Testis (tissue), 3 donors: Measurements from ENCODE around the gene MCC. TPM values are rescaled to one million over a fixed set of nuclear protein-coding genes. Genes with fewer than 3 reads are reported as not detected.

Experiments used
- DNase-seq: peaks from one replicate; pipeline ENCODE4 v3.0.0-alpha.2; 2019
- H3K27ac ChIP-seq, 2 donors: fragments of 200-600 bp; sonication (generic); one replicate each; pipeline ENCODE4 v1.5.1; 2019
- H3K27me3 ChIP-seq: fragments of 200-600 bp; sonication (generic); one replicate; pipeline ENCODE4 v1.5.1; 2019
- H3K36me3 ChIP-seq: fragments of 200-600 bp; sonication (generic); one replicate; pipeline ENCODE4 v1.5.1; 2017; ENCODE audit warnings: low read depth; ENCODE audit errors: missing control alignments
- H3K4me1 ChIP-seq: fragments of 200-600 bp; sonication (generic); one replicate; pipeline ENCODE4 v1.5.1; 2019
- H3K4me3 ChIP-seq, 2 donors: fragments of 200-600 bp; sonication (generic); one replicate each; pipeline ENCODE4 v1.5.1; 2017 to 2019
- H3K9me3 ChIP-seq: fragments of 200-600 bp; sonication (generic); one replicate; pipeline ENCODE4 v1.5.1; 2017
- POLR2A ChIP-seq: fragments of 450-650 bp; IDR thresholded peaks from one replicate; pipeline ENCODE4 v1.6.1; 2017; ENCODE audit warnings: antibody characterized with exemption, mild to moderate bottlenecking, moderate library complexity
- WGBS, 2 donors: methylation state at CpG; one replicate each; pipeline ENCODE4 v1.1.5; 2018; 5-methylcytosine and 5-hydroxymethylcytosine counted together
- intact Hi-C: fragments of 100-400 bp; cut with DNase I; formaldehyde crosslinking; loops from one replicate; pipeline ENCODE4 v1.15.1; 2023; ENCODE audit warnings: low total_unique reads
- polyA plus RNA-seq: library from polyadenylated mRNA; stranded (reverse); fragments of 350-450 nt; fragmentation: Illumina TruSeq; extraction: RNeasy Lipid Tissue Mini Kit (QIAGEN cat#74804); gene quantifications from one replicate; pipeline ENCODE4 v1.2.3, GENCODE V29; 2014; ENCODE audit warnings: low read depth, low replicate concordance; ENCODE audit not compliant: insufficient read depth
- small RNA-seq, 2 donors: library from RNA; depleted of rRNA; stranded (forward); fragments of <200 nt; gene quantifications; one replicate each; pipeline ENCODE3, GENCODE V24; 2016
- total RNA-seq, 2 donors: library from RNA; depleted of rRNA; stranded (reverse); fragments of >200 nt; gene quantifications; one replicate each; pipeline ENCODE4 v1.2.3, GENCODE V29; 2016
- TF ChIP-seq, protein P1 (sequence below), 3 experiments: fragments of 450-650 bp in 2 of 3; fragments of 200-600 bp in 1 of 3; sonication (generic) in 1 of 3; IDR thresholded peaks; one replicate each; pipeline ENCODE4 v1.5.1; 2016 to 2019; ENCODE audit warnings: antibody characterized with exemption in 3 of 3, mild to moderate bottlenecking in 2 of 3, moderate library complexity in 1 of 3

MCC gene
- total and polyA plus RNA-seq, 3 donors from 2014 or later, result 7.1 to 23.7 (median 21.4) TPM

DNA sequence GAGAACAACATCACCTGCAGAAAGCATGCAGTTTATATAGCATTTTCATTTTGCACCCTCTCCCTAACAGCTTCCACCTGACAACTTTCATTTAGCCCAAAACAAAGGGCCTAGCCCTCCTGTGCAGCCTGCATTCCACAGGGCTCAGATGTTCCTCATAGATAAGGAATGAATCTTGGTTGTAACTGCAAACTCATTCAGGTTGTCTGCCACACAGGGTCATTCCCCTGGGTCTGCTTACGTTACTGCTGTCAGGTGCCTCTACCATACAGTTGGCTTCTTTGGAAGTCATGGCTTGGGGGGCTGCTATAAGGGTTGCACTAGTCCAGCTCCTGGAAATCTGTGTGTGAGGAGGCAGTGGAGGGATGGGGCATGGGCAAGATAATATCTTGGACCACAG is 514.3 kb downstream of the MCC start:
- Histone ChIP-seq H3K9me3 (no peaks in the 10 kb centered on the region), H3K36me3 (no peaks in the 10 kb centered on the region), H3K4me1 (peaks cover 6% of the 10 kb centered on the region), H3K27me3 (no peaks in the 10 kb centered on the region), H3K4me3 (no peak overlapping the region), H3K27ac (no peak overlapping the region)
- 79 to 100% methylated on average over 1 of the region's 1 CpG for WGBS, 2 donors
- no peak for DNase-seq
- TF ChIP-seq, protein P1, sequence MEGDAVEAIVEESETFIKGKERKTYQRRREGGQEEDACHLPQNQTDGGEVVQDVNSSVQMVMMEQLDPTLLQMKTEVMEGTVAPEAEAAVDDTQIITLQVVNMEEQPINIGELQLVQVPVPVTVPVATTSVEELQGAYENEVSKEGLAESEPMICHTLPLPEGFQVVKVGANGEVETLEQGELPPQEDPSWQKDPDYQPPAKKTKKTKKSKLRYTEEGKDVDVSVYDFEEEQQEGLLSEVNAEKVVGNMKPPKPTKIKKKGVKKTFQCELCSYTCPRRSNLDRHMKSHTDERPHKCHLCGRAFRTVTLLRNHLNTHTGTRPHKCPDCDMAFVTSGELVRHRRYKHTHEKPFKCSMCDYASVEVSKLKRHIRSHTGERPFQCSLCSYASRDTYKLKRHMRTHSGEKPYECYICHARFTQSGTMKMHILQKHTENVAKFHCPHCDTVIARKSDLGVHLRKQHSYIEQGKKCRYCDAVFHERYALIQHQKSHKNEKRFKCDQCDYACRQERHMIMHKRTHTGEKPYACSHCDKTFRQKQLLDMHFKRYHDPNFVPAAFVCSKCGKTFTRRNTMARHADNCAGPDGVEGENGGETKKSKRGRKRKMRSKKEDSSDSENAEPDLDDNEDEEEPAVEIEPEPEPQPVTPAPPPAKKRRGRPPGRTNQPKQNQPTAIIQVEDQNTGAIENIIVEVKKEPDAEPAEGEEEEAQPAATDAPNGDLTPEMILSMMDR (IDR thresholded peaks at IDR 0.05), result no peak
- TF ChIP-seq POLR2A, result no peak
- intact Hi-C loops, result no loop called here

DNA sequence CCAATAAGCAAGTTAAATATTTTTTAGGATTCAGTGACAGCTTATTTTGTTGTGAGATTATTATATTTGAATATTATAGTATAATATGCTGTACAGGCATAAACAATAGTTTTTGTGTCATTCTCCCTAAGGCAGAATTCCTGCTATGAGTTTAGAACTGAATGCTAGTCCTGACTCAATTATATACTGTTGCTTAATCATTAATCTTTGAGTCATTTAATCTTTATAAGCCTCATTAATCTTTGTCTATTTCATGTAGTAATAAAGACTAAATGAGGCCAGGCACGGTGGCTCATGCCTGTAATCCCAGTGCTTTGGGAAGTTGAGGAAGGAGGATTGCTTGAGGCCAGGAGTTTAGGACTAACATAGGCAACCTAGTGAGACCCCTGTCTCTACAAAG is 515.2 kb downstream of the MCC start:
- whole genome bisulfite sequencing, 2 donors, result 92 to 94% methylated on average over 1 of the region's 1 CpG

More for the DNA sequence above, 515.2 kb downstream of the MCC start:
- H3K9me3 ChIP-seq, result no peaks in the 10 kb centered on the region
- no peak for TF ChIP-seq POLR2A
- TF ChIP-seq, protein P1 (IDR thresholded peaks at IDR 0.05), result no peak
- no peak for DNase-seq
- no peak overlapping the region for H3K27ac ChIP-seq
- H3K36me3 ChIP-seq, result no peaks in the 10 kb centered on the region
- H3K4me3 ChIP-seq, result no peak overlapping the region
- intact Hi-C loops, result no loop called here
- H3K27me3 ChIP-seq, result no peaks in the 10 kb centered on the region
- peaks cover 2% of the 10 kb centered on the region for H3K4me1 ChIP-seq

Small RNA genes within 50 kb of the gene (small RNA-seq; reads per million reads assigned to genes)
- gene RNU4ATAC13P, result 0 reads per million in 2 donors

Other genes starting within 250 kb of the MCC start
- 10 to 100 TPM; 26.1 to 68.7 TPM for gene TSSK1B, start 53.5 kb downstream of the MCC start, total RNA-seq
- 95.7 TPM for gene TSSK1B, start 53.5 kb downstream of the MCC start, polyA plus RNA-seq
- gene YTHDC2, start 25.2 kb upstream of the MCC start, total RNA-seq, result 10 to 100 TPM; 34.3 to 44.3 TPM
- gene YTHDC2, start 25.2 kb upstream of the MCC start, polyA plus RNA-seq, result 29.1 TPM